ENCODE results near the gene DAP.

- TF ChIP-seq CTCF (conservative IDR thresholded peaks at IDR 0.05) (no peak), EZH2 (IDR thresholded peaks at IDR 0.05; ENCODE audit: low read depth) (no peak)
Measured at GRCh38 chr5:10674096-10674495, 86.9 kb downstream of the DAP start.

All from PC-9 (cell line).